HepG2 (cell line): ENCODE data around the gene NUDT6. TPM values are rescaled to one million over a fixed set of nuclear protein-coding genes. Genes with fewer than 3 reads are reported as not detected.

Experiments used
- ADNP ChIP-seq: sonication (generic); formaldehyde crosslinking; IDR thresholded peaks from 2 replicates; pipeline ENCODE4 v1.4.0; 2020; ENCODE audit warnings: missing genetic modification reagents
- CREB1 ChIP-seq, 2 experiments: fragments of 450-650 bp in 1 of 2; IDR thresholded peaks; 2 replicates each; pipeline ENCODE4 v1.6.1; 2016 to 2017; ENCODE audit warnings: control low read depth in 1 of 2, mild to moderate bottlenecking in 1 of 2, missing compliant biosample characterization in 1 of 2, missing genetic modification characterization in 1 of 2
- FOXA1 ChIP-seq, 2 experiments: fragments of 450-650 bp in 1 of 2; sonication (generic) in 1 of 2; formaldehyde crosslinking in 1 of 2; IDR thresholded peaks; 2 replicates each; pipeline versions ENCODE4 v1.4.0 to v1.6.1; 2016 to 2020; ENCODE audit warnings: missing genetic modification reagents in 1 of 2
- KAT2B ChIP-seq: fragments of 150-350 bp; IDR thresholded peaks from 2 replicates; pipeline ENCODE4 v1.6.1; 2014; ENCODE audit warnings: low read depth, low read length, borderline replicate concordance
- MYNN ChIP-seq: sonication (generic); formaldehyde crosslinking; IDR thresholded peaks from 2 replicates; pipeline ENCODE4 v1.4.0; 2020; ENCODE audit warnings: mild to moderate bottlenecking, low read depth, missing genetic modification reagents
- RFXANK ChIP-seq: IDR thresholded peaks from 2 replicates; pipeline ENCODE4 v1.6.1; 2016
- RORA ChIP-seq: sonication (generic); formaldehyde crosslinking; IDR thresholded peaks from 2 replicates; pipeline ENCODE4 v1.5.0; 2020; ENCODE audit warnings: mild to moderate bottlenecking, missing genetic modification reagents, moderate library complexity
- SOX13 ChIP-seq, 3 experiments: fragments of 450-650 bp in 1 of 3; sonication (generic) in 1 of 3; formaldehyde crosslinking in 1 of 3; IDR thresholded peaks in 2 of 3; conservative IDR thresholded peaks in 1 of 3; 2 replicates each; pipeline versions ENCODE4 v1.5.0 to v1.6.1; 2016 to 2020; ENCODE audit warnings: antibody characterized with exemption in 1 of 3, mild to moderate bottlenecking in 1 of 3, missing compliant biosample characterization in 1 of 3, missing genetic modification reagents in 1 of 3, moderate library complexity in 1 of 3
- SRF ChIP-seq: IDR thresholded peaks from 2 replicates; pipeline ENCODE4 v1.6.1; 2011; ENCODE audit warnings: mild to moderate bottlenecking, low read depth, low read length, moderate library complexity
- TAF1 ChIP-seq: sonication (generic); formaldehyde crosslinking; IDR thresholded peaks from 2 replicates; pipeline ENCODE4 v1.4.0; 2020; ENCODE audit warnings: missing genetic modification reagents
- ZFX ChIP-seq: sonication (generic); formaldehyde crosslinking; IDR thresholded peaks from 2 replicates; pipeline ENCODE4 v1.4.0; 2020; ENCODE audit warnings: mild to moderate bottlenecking, low read depth, missing genetic modification reagents, moderate library complexity
- ZFY ChIP-seq: sonication (generic); formaldehyde crosslinking; IDR thresholded peaks from 2 replicates; pipeline ENCODE4 v1.4.0; 2020; ENCODE audit warnings: missing genetic modification reagents
- ZNF143 ChIP-seq: sonication (generic); formaldehyde crosslinking; IDR thresholded peaks from 2 replicates; pipeline ENCODE4 v1.4.0; 2020; ENCODE audit warnings: missing genetic modification reagents
- ZNF441 ChIP-seq: sonication (generic); formaldehyde crosslinking; IDR thresholded peaks from 2 replicates; pipeline ENCODE4 v1.7.0; 2021; ENCODE audit warnings: missing genetic modification reagents, borderline replicate concordance
- ZNF546 ChIP-seq: sonication (generic); formaldehyde crosslinking; conservative IDR thresholded peaks from 2 replicates; pipeline ENCODE4 v1.8.1; 2023; ENCODE audit warnings: mild to moderate bottlenecking, missing genetic modification reagents
- ZNF569 ChIP-seq: sonication (generic); formaldehyde crosslinking; IDR thresholded peaks from 2 replicates; pipeline ENCODE4 v1.5.0; 2020; ENCODE audit warnings: mild to moderate bottlenecking, missing genetic modification reagents, moderate library complexity, borderline replicate concordance
- polyA plus RNA-seq, 8 experiments: library from polyadenylated mRNA; depleted of rRNA in 3 of 8; stranded (reverse) in 7 of 8; unstranded in 1 of 8; fragments of >200 nt; fragmentation: Illumina TruSeq in 4 of 8; extraction: Trizol in 4 of 8; gene quantifications; 2 replicates each; pipeline versions ENCODE4 v1.2.1 to v1.2.3, GENCODE V29; 2011 to 2016; ENCODE audit warnings: low read depth in 4 of 8, missing spikeins in 1 of 8, mixed read lengths in 1 of 8; ENCODE audit not compliant: insufficient read depth in 1 of 8
- total RNA-seq, 5 experiments: library from RNA; depleted of rRNA; stranded (reverse); fragments of >200 nt; fragmentation: Illumina TruSeq; extraction: Trizol; gene quantifications; 2 replicates each; pipeline ENCODE4 v1.2.3, GENCODE V29; 2016; ENCODE audit warnings: low read depth in 1 of 5
- TF ChIP-seq, protein P1 (sequence below): fragments of 450-650 bp; IDR thresholded peaks from 2 replicates; pipeline ENCODE4 v1.6.1; 2016
- TF ChIP-seq, protein P2 (sequence below): sonication (generic); formaldehyde crosslinking; IDR thresholded peaks from 2 replicates; pipeline ENCODE4 v1.8.0; 2022; ENCODE audit warnings: missing genetic modification reagents, mild to moderate bottlenecking, moderate library complexity, borderline replicate concordance
- TF ChIP-seq, protein P3 (sequence below): sonication (generic); formaldehyde crosslinking; IDR thresholded peaks from 2 replicates; pipeline ENCODE4 v1.4.0; 2020; ENCODE audit warnings: missing genetic modification reagents, borderline replicate concordance
- TF ChIP-seq, protein P4 (sequence below): sonication (generic); formaldehyde crosslinking; IDR thresholded peaks from 2 replicates; pipeline ENCODE4 v1.5.1; 2020; ENCODE audit warnings: missing genetic modification reagents, mild to moderate bottlenecking, borderline replicate concordance

The NUDT6 gene
- total and polyA plus RNA-seq, 2 of the 13 experiments (the other 11 are each of a cell fraction or from before 2014, with no cell fraction given): 4.8 to 8.3 TPM

DNA sequence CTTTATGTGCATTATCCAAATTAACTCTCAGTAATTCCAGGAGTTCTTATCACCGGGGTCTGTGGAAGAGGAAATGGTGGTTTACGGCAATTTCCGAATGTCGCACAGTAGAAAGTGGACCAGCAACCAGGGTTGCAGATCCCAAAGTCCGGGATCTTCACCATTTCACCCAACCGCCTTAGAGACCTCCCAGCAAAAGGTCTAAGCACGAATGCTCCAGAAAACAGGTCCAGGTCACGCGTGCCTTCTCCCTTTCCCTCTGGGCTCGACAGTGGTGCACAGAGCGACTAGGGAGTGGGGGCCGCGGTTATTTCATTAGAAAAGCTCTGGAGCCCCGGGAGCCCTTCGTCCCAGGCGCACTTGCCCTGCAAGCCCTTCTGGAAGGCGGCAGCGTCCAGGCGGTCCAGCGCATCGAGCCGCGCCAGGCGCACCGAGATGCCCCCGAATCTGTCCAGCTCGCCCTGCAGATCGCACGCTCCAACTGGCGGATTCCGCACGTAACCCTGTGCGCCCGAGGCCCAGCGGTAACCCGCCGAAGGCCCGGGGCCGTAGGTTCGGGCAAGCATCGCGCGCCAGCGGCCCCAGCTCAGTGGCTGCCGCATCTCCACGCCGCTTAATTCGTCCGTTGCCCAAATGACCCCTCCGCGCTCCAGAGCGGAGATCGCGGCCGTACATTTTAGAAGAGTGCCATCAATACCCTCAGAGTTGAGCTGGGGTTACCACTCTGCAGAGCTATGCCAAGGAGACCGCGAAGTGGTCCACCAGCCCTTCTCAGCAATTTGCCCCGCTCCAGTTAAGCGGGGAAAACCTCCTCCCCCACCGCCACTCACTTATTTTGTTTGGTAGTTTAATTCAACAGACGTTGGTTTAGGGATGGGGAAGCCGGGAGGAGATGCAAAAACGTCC is at the start of gene NUDT6 (continued):
- TF ChIP-seq MYNN (no peak), ZNF143 (CRISPR knock-in tag) (no peak), ZNF441 (CRISPR knock-in tag) (no peak), ZFY (CRISPR knock-in tag) (peak; percentile 90), TAF1 (CRISPR knock-in tag) (peak; percentile 86), RORA (CRISPR knock-in tag) (0 out of 2 replicates have a peak, but pooled peaks have one; percentile 46), CREB1 (IDR thresholded peaks at IDR 0.05) (no peak), CREB1 (CRISPR knock-in tag; IDR thresholded peaks at IDR 0.05) (no peak), ZNF546 (CRISPR knock-in tag) (0 out of 2 replicates have a peak, but pooled peaks have one; percentile 47), ZNF569 (CRISPR knock-in tag) (no peak), RFXANK (CRISPR knock-in tag) (0 out of 2 replicates have a peak, but pooled peaks have one; percentile 27), ZFX (peak; percentile 89), ADNP (CRISPR knock-in tag) (no peak), KAT2B (no peak), SOX13 (IDR thresholded peaks at IDR 0.05) (no peak), SOX13 (CRISPR knock-in tag; conservative IDR thresholded peaks at IDR 0.05 in 1 of 2, IDR thresholded peaks at IDR 0.05 in 1 of 2) (peak in 1 of 2 experiments; percentile 17; a peak in 1 of 4 replicates), SRF (no peak), FOXA1 (IDR thresholded peaks at IDR 0.05) (no peak), FOXA1 (CRISPR knock-in tag; IDR thresholded peaks at IDR 0.05) (no peak)
- TF ChIP-seq, protein P1, sequence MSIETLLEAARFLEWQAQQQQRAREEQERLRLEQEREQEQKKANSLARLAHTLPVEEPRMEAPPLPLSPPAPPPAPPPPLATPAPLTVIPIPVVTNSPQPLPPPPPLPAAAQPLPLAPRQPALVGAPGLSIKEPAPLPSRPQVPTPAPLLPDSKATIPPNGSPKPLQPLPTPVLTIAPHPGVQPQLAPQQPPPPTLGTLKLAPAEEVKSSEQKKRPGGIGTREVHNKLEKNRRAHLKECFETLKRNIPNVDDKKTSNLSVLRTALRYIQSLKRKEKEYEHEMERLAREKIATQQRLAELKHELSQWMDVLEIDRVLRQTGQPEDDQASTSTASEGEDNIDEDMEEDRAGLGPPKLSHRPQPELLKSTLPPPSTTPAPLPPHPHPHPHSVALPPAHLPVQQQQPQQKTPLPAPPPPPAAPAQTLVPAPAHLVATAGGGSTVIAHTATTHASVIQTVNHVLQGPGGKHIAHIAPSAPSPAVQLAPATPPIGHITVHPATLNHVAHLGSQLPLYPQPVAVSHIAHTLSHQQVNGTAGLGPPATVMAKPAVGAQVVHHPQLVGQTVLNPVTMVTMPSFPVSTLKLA: no peak
- TF ChIP-seq, protein P2, sequence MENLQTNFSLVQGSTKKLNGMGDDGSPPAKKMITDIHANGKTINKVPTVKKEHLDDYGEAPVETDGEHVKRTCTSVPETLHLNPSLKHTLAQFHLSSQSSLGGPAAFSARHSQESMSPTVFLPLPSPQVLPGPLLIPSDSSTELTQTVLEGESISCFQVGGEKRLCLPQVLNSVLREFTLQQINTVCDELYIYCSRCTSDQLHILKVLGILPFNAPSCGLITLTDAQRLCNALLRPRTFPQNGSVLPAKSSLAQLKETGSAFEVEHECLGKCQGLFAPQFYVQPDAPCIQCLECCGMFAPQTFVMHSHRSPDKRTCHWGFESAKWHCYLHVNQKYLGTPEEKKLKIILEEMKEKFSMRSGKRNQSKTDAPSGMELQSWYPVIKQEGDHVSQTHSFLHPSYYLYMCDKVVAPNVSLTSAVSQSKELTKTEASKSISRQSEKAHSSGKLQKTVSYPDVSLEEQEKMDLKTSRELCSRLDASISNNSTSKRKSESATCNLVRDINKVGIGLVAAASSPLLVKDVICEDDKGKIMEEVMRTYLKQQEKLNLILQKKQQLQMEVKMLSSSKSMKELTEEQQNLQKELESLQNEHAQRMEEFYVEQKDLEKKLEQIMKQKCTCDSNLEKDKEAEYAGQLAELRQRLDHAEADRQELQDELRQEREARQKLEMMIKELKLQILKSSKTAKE: no peak
- TF ChIP-seq, protein P3, sequence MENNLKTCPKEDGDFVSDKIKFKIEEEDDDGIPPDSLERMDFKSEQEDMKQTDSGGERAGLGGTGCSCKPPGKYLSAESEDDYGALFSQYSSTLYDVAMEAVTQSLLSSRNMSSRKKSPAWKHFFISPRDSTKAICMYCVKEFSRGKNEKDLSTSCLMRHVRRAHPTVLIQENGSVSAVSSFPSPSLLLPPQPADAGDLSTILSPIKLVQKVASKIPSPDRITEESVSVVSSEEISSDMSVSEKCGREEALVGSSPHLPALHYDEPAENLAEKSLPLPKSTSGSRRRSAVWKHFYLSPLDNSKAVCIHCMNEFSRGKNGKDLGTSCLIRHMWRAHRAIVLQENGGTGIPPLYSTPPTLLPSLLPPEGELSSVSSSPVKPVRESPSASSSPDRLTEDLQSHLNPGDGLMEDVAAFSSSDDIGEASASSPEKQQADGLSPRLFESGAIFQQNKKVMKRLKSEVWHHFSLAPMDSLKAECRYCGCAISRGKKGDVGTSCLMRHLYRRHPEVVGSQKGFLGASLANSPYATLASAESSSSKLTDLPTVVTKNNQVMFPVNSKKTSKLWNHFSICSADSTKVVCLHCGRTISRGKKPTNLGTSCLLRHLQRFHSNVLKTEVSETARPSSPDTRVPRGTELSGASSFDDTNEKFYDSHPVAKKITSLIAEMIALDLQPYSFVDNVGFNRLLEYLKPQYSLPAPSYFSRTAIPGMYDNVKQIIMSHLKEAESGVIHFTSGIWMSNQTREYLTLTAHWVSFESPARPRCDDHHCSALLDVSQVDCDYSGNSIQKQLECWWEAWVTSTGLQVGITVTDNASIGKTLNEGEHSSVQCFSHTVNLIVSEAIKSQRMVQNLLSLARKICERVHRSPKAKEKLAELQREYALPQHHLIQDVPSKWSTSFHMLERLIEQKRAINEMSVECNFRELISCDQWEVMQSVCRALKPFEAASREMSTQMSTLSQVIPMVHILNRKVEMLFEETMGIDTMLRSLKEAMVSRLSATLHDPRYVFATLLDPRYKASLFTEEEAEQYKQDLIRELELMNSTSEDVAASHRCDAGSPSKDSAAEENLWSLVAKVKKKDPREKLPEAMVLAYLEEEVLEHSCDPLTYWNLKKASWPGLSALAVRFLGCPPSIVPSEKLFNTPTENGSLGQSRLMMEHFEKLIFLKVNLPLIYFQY: no peak
- TF ChIP-seq, protein P4, sequence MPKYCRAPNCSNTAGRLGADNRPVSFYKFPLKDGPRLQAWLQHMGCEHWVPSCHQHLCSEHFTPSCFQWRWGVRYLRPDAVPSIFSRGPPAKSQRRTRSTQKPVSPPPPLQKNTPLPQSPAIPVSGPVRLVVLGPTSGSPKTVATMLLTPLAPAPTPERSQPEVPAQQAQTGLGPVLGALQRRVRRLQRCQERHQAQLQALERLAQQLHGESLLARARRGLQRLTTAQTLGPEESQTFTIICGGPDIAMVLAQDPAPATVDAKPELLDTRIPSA (CRISPR knock-in tag): no peak
